IPS-18c (cell line): ENCODE results near the gene SPSB4.

ENCODE experiments used
- H3K4me3 ChIP-seq: 2 replicates; pipeline ENCODE4 v1.7.0; 2013; ENCODE audit warnings: low read depth, mild to moderate bottlenecking, low read length, moderate library complexity; ENCODE audit not compliant: insufficient read depth
- H3K9me3 ChIP-seq: one replicate; pipeline ENCODE4 v1.6.1; 2013; ENCODE audit warnings: mild to moderate bottlenecking, low read length, moderate library complexity; ENCODE audit not compliant: control insufficient read depth, insufficient read depth

Gene SPSB4

DNA sequence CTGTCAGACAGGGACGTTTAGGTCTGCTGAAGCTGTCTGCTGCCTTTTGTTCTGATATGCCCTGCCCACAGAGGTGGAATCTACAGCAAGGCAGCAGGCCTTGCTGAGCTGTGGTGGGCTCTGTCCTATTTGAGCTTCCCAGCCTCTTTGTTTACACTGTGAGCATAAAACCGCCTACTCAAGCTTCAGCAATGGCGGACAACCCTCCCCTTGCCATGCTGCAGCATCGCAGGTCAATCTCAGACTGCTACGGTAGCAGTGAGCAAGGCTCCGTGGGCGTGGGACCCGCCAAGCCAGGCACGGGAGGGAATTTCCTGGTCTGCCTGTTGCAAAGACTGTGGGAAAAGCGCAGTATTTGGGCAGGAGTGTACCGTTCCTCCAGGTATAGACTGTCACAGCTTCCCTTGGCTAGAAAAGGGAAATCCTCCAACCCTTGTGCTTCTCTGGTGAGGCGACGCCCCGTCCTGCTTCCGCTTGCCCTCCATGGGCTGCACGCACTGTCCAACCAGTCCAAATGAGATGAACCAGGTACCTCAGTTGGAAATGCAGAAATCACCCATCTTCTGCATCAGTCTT lies 71.4 kb downstream of the SPSB4 start:
- peaks cover 1% of the 10 kb centered on the region for H3K9me3 ChIP-seq
- H3K4me3 ChIP-seq = no peak overlapping the region

DNA sequence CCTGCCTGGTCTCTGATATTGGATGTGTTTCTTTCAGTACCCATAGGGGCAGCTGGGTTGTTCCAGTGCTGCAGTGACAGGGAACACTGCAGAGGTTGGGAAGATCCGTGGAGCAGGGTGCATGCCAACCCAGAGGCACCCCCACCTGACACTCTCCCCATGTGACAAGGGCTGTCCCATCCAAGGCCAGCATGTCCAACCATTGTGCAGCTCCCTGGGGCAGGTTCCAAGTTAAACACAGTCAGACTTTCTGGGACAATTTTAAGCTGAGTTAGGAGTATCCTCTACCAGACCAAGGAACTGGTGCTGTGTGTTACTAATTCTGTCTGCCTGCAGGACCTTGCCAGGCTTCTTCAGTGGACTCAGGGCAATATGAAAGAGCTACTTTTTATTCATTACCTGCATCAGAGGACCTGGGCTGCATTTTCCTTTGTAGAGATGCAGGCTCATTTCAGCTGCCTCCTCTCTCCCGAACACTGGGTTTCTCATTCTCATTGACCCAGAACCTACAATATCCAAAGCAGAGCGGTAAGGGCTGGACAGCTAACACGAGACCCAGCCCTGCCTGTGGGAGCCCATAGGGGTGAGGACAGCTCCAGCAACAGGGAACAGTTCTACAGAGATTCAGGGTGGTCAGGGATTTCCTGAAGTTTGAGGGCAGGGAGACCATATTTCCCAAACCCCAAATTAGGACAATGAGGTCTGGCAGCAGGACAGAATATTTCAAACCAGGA lies 72.7 kb downstream of the SPSB4 start:
- Histone ChIP-seq H3K9me3 (peaks cover 3% of the 10 kb centered on the region), H3K4me3 (no peak overlapping the region)

DNA sequence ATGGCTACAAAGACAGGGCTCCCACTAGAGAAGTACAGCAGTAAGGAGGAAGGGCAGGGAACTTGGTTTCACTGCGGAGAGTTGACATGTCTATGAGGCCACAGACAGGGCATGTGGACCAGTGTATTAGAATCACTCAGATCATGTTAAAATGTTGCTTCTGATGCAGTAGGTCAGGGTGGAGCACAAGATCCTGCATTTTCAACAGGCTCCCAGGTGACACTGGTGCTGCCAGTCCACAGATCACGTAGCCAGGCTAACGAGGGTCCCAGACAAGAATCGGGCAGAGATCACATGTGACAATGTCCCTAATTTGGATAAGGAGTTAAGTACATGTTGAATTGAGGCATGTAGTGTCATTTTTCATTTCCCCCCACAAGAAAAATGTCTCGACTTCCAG lies 73.6 kb downstream of the SPSB4 start:
- peaks cover 3% of the 10 kb centered on the region for H3K9me3 ChIP-seq
- H3K4me3 ChIP-seq = no peak overlapping the region

DNA sequence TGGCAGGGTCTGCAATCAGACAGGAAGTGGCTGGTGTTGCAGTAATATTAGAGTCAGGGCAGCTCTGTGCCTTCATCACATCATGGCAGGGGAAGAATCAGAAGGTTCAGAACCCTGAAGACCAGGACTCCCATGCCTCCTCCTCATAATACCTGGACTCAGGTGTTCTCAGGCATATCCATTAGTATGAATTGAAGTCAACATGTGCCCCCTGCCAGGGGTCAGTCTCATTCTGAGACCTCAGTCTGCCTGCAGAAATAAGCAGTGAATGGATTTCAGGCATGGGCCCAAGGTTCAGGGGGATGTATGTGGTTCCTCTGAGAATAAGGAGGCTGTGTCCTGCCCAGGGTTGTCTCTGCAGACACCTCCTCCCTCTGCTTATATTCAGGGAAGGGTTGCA lies 74.2 kb downstream of the SPSB4 start:
- no peak overlapping the region for H3K4me3 ChIP-seq
- peaks cover 3% of the 10 kb centered on the region for H3K9me3 ChIP-seq

DNA sequence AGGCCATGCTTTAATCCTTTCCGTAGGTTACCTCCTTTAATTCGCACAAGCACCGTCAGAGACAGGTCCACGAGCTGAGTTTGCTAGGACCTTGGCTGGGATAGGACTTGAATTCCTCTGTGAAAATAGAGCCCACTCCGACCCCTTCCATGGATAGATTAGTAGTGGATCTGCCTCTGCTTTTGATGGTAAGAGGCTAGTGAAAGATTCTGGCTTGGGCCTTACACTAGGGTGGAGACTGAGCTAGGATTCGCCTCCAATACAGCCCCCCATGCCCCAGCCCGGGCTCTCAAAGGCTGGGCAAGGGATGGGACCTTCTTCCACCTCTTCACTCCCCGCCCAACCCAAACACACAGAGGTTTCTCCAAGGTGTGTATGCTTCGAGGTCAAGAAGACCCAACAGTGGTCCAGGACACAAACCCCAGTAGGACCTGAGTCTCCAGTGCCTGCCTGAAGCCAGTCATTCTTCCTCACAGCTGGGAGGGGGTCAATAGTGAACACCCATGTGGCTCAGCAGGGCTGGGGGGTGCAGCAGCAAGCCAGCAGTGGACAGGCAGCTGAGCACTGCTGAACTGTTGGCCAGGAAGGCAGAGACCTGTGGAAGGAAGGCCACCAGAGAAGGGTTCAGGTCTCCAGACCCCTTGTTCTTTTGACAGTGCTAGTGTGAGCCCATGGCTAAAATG lies 75.7 kb downstream of the SPSB4 start:
- Histone ChIP-seq H3K9me3 (peaks cover 3% of the 10 kb centered on the region), H3K4me3 (no peak overlapping the region)

DNA sequence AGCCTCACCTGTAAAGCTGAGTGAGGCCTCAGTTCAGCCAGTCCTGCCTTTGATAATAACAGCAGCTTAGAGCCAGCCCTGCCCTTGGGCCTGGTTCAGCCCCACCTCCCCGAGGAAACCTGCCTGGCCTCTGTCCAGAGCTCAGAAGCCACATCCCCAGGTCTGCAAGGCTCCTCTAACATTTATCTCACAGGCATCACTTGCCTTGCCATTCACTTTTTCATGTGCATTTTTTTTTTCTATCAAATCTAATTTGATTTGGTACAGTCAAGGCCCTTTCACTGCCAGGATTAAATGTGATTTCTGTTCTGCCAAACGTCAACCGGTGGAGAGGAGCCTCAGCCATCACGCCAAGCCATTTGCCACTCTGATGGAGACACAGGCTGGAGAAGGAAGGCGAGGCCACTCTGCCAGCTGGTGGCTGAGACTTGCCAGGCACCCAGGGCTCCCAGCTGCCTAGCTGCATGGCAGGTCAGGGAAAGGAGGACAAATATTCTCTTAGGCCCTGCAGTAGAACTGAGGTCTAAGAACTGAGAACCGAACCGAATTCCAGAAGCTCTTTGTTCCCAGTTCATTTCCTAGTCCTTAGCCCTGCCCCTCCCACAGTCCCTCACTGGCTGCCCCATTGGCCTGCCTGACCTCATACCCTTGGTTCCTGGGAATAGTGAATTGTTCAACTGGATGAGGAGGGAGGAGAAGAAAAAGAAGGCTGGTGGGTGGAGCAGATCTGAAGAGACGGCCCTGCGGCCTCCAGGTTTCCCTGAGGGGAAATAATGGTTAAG lies 76.4 kb downstream of the SPSB4 start:
- H3K4me3 ChIP-seq = no peak overlapping the region

DNA sequence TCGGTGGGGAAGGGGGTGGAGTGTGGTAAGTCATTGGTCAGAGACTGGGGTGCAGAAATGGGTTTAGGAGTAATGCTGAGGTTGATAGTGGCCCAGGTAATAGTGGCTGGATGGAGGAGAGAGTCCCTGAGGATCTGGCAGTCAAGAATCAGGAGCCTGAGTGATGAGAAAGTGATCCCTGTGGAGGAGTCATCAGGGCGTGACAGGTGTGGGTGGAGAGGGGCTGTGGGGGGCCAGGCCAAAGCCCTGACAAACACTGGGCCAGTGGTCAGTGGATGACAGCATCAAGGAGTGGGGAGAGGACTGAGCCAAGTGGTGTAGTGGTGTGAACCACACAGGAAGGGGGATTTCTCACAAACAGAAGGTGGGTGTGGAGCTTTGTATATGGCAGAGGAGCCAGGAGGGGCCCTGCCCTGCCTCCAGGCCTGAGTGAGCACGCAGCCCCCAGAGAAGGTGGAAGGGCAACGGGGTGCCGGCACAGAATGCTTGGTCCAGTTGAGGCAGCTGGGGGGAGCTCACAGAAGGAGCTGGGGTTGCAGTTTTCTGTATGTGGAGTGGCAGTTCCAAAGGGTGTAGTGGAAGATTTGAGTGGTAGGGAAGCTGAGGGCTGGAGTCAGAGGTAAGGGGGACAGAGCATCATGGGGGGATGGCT lies 77.1 kb downstream of the SPSB4 start:
- Histone ChIP-seq H3K9me3 (peaks cover 3% of the 10 kb centered on the region), H3K4me3 (no peak overlapping the region)

More for the DNA sequence above, 76.4 kb downstream of the SPSB4 start:
- H3K9me3 ChIP-seq = peaks cover 3% of the 10 kb centered on the region

DNA sequence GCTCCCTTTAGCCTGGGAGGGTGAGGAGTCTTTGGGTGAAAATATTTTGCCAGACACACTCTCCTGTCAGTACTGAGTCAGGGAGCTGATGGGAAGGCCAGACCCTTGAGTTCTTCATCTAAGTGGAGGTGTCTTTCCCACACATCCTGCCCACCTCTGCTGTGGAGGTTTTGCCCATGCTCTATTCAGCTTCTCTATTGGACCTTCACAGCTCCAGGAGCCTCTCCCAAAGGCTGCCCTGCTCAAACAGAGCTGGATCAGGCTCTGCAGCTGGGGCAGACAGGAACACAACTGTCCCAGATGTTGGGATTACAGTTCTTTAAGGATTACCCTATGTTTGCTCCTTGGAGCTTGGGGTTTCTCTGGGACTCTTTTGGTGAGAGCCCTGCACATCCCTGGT lies 77.9 kb downstream of the SPSB4 start:
- Histone ChIP-seq H3K4me3 (no peak overlapping the region), H3K9me3 (peaks cover 3% of the 10 kb centered on the region)

DNA sequence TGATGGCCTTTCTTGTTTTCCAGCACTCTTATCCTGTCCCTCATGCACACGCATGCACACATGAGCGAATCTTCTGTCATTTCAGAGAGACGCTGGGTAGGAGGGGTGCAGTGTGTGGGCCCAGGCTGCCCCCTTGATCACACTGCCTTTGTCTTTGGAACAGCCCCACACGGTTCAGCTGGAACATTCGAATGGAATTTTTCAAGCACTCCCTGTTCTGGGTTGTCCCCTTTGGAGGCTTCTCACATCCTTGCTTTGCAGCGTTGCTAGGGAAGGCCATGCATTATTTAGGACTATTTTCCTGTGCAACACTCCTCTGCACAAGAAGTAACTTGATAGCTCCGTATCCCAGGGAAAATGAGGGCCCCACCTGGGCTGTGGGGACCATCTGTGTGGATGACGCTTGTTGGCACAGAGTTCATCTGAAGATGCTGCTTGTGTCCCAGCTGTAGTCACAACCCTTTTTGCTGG lies 78.4 kb downstream of the SPSB4 start:
- H3K9me3 ChIP-seq = peaks cover 3% of the 10 kb centered on the region
- H3K4me3 ChIP-seq = no peak overlapping the region

DNA sequence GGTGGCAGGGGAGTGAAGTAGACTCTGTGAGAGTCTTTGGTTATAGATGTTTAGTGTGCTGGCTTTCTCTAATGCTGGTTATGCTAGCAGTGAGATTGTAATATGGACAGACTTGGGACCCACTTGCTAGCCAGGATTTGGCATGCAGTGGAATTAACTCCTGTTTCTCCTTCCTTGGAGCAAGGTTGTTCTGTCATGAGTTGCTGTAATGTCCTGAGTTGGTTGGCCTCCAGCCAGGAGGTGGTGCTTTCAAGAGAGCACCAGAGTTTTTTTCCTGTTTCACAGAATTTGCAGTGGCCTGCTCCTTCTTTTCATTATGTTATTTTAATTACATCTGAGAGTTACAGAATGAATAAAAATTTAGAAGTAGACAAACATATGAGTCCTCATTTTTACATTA lies 92.4 kb downstream of the SPSB4 start:
- H3K9me3 ChIP-seq = peaks cover 9% of the 10 kb centered on the region
- no peak overlapping the region for H3K4me3 ChIP-seq

DNA sequence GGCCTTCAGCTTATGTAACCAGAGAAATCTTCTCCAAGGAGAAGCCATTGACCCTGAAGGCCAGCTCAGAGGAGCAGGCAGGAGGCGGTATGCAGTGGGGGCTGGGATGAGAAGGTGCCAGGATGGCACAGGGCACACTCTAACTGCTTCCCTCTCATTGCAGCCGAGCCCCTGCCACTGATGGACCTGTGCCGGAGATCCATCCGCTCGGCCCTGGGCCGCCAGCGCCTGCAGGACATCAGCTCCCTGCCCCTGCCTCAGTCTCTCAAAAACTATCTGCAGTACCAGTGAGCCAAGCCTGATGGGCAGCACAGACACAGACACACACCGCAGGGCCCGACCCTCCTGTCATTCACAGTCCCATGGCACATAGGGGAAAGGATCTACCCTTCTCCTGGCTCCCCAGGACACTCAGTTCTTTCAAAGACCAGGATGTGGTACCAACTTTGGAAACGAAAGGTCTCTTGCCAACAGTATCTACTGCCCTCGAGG lies 95.9 kb downstream of the SPSB4 start:
- H3K4me3 ChIP-seq = no peak overlapping the region
- H3K9me3 ChIP-seq = peaks cover 6% of the 10 kb centered on the region

DNA sequence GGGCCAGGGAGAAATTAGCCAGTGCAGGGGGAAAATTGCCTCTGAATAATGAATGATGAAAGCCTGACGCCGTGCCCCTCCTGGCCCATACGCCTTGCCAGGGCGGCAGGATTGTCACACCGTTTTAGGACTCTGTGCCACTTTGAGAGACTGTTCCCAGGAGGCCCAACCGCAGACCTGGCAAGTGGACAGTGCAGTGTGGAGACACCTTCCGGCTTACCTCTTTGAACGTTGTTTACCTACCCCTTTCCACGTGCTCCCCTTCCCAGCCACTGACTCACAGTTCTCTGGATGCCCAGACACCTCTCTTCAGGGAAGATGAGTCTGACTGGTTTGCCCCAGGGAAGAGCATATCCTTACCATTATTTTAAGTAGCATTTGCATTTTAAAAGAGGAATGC lies 96.5 kb downstream of the SPSB4 start:
- no peak overlapping the region for H3K4me3 ChIP-seq
- peaks cover 6% of the 10 kb centered on the region for H3K9me3 ChIP-seq

DNA sequence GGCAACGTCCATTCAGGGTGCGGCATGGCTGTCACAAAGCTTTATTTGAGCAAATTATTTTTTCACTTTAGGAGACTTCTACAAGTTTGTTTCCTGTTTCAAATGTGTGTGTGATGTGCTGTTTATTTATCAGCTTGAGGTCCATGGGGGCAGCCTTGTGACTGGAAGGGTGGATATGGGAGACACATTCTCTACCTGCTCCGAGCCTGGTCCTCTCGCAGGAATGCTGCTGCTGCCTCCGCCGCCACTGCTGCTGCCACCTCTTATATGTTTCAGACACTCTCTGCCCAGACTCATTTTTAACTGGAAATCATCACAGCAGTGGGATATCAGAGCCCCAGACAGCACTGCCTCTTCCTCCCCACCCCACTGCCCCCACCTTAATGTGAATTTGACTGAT lies 97.0 kb downstream of the SPSB4 start:
- no peak overlapping the region for H3K4me3 ChIP-seq
- H3K9me3 ChIP-seq = peaks cover 3% of the 10 kb centered on the region

DNA sequence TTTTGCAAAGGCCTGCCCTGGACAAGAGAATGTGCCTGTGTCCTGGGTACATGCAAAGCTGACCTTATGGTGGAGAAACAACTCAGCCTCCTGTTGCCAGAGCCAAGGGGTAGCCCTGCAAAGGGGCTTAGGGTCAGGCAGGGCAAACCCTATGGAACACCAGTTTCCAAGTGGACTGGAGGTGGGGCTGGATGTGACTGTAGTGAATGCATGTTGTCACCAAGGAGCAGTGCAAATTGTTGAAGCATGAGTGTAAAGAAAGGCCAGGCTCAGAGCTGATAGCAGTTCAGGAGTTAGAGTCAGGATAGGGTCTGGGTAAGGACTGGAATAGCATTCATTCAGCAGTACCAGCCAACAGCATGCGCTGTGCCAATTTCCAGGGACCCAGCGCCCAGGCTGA lies 97.6 kb downstream of the SPSB4 start:
- H3K9me3 ChIP-seq = peaks cover 2% of the 10 kb centered on the region

DNA sequence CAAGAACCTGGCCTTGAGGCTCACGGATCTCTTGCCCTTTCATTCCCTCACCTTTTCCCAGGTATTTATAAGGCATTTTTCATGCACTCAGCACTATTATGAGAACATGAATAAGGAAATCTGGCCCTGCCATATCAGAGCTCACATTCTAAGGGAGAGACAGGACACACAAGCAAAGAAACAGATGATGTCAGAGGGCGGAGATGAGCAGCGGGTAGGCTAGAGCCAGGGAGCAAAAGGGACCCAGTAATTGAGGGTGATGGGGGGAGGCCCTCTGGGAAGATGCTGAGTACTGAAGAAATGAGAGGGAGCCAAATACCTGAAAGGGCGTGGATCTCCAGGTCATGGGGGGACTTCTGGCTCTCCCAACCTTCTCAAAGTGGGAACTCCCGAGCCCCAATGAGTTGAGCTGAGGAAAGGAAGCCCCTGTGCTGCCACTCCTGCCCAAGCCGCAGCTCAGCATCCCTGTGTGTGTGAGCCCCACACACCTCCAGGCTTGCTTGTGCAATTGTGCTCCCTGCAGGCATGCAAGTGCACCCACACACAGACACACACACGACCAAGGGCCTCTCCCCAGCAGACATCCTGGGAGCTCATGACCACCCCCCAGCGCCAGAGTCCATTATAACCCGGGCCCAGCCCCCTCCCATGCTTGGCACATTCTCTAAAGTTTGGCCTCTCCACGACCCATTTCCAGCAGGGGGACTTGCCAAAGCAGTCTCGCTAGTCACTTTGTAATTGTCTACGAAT lies 99.1 kb downstream of the SPSB4 start:
- Histone ChIP-seq H3K9me3 (peaks cover 2% of the 10 kb centered on the region), H3K4me3 (no peak overlapping the region)

More for the DNA sequence above, 97.6 kb downstream of the SPSB4 start:
- no peak overlapping the region for H3K4me3 ChIP-seq

DNA sequence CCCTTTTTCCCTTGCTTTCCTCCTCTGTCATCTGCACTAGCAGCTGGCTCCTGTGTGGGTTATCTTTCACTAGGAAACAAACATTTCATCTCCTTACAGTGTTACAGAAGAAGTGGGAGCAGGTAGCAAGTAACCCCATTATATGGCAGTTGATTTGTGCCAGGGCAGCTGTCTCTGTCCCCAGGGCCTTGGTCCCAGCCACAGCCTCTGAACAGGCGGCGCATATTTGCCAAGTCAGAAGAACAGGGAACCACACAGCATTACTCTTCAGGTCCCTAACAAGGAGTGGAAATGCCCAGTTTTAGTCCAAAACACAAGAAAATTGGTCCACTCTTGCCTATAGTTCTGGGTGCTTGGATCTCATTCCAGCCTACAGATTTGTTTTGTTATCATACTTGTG lies 99.8 kb downstream of the SPSB4 start:
- peaks cover 2% of the 10 kb centered on the region for H3K9me3 ChIP-seq
- H3K4me3 ChIP-seq = no peak overlapping the region
